AG04450 (cell line): ENCODE results near the gene PRSS12. TPM values are rescaled to one million over a fixed set of nuclear protein-coding genes. Genes with fewer than 3 reads are reported as not detected.

Experiments used
- CTCF ChIA-PET: fragments of 300-600, 350-600 bp; formaldehyde crosslinking; extraction: SDS; loops from one replicate; lab custom pipeline; 2022; ENCODE audit warnings: antibody characterized with exemption, inconsistent platforms; lab: Charles Lee
- POLR2A ChIA-PET: fragments of 350-600 bp; formaldehyde crosslinking; extraction: SDS; loops from one replicate; lab custom pipeline; 2021; ENCODE audit warnings: antibody characterized with exemption, inconsistent platforms; lab: Yijun Ruan, JAX
- DNase-seq: peaks from one replicate; pipeline ENCODE4 v3.0.0-alpha.2; 2011; ENCODE audit warnings: low read depth, low spot score
- H3K27ac ChIP-seq: one replicate; pipeline ENCODE4 v1.5.1; 2012; ENCODE audit warnings: low read depth, low read length, control low read depth
- H3K27me3 ChIP-seq: one replicate; pipeline ENCODE4 v1.6.0; 2012; ENCODE audit warnings: low read length; ENCODE audit not compliant: control insufficient read depth, insufficient read depth
- H3K4me3 ChIP-seq: 2 replicates; pipeline ENCODE4 v1.5.1; 2011; ENCODE audit warnings: mild to moderate bottlenecking, low read depth, low read length, control low read depth
- H3K9me3 ChIP-seq: 2 replicates; pipeline ENCODE4 v1.5.1; 2012; ENCODE audit warnings: low read length; ENCODE audit not compliant: control insufficient read depth, insufficient read depth
- polyA plus RNA-seq: library from polyadenylated mRNA; depleted of rRNA; stranded (reverse); fragments of >200 nt; gene quantifications from 2 replicates; pipeline ENCODE4 v1.2.3, GENCODE V29; 2011
- TF ChIP-seq, protein P1 (sequence below): IDR thresholded peaks from 2 replicates; pipeline ENCODE4 v1.5.1; 2011; ENCODE audit warnings: low read depth, low read length, control low read depth, inconsistent platforms

The PRSS12 gene
- polyA plus RNA-seq, 1 experiment = 155 TPM

GRCh38 chr4:118357601-118358000 lies 4.8 kb upstream of the PRSS12 start:
- POLR2A ChIA-PET = no interaction called here
- H3K4me3 ChIP-seq = no peak overlapping the region
- TF ChIP-seq, protein P1, sequence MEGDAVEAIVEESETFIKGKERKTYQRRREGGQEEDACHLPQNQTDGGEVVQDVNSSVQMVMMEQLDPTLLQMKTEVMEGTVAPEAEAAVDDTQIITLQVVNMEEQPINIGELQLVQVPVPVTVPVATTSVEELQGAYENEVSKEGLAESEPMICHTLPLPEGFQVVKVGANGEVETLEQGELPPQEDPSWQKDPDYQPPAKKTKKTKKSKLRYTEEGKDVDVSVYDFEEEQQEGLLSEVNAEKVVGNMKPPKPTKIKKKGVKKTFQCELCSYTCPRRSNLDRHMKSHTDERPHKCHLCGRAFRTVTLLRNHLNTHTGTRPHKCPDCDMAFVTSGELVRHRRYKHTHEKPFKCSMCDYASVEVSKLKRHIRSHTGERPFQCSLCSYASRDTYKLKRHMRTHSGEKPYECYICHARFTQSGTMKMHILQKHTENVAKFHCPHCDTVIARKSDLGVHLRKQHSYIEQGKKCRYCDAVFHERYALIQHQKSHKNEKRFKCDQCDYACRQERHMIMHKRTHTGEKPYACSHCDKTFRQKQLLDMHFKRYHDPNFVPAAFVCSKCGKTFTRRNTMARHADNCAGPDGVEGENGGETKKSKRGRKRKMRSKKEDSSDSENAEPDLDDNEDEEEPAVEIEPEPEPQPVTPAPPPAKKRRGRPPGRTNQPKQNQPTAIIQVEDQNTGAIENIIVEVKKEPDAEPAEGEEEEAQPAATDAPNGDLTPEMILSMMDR = no peak
- H3K27me3 ChIP-seq = no peaks in the 10 kb centered on the region
- no peak overlapping the region for H3K27ac ChIP-seq
- CTCF ChIA-PET = no interaction called here
- no peak for DNase-seq
- no peaks in the 10 kb centered on the region for H3K9me3 ChIP-seq

GRCh38 chr4:118356731-118357130 lies 3.9 kb upstream of the PRSS12 start:
- ChIA-PET POLR2A (no interaction called here), CTCF (no interaction called here)
- H3K9me3 ChIP-seq = no peaks in the 10 kb centered on the region
- no peaks in the 10 kb centered on the region for H3K27me3 ChIP-seq
- TF ChIP-seq, protein P1 = no peak
- DNase-seq = no peak
- H3K4me3 ChIP-seq = no peak overlapping the region
- no peak overlapping the region for H3K27ac ChIP-seq

- H3K27ac ChIP-seq = no peak overlapping the region
- TF ChIP-seq, protein P1 = no peak
- POLR2A ChIA-PET = no interaction called here
- no peak for DNase-seq
- H3K4me3 ChIP-seq = no peak overlapping the region
- H3K9me3 ChIP-seq = no peaks in the 10 kb centered on the region
- H3K27me3 ChIP-seq = no peaks in the 10 kb centered on the region
- CTCF ChIA-PET = no interaction called here
Observed at GRCh38 chr4:118356111-118356510, 3.3 kb upstream of the PRSS12 start.

- ChIA-PET CTCF (interaction anchor here (0.5 to 5.2 kb wide), 5 partner anchors 13 to 633 kb away, joined by 3 to 81 read pairs (median 4); no protein-coding TSS in a partner anchor), POLR2A (no interaction called here)
- Histone ChIP-seq H3K27ac (no peak overlapping the region), H3K4me3 (no peak overlapping the region), H3K9me3 (no peaks in the 10 kb centered on the region), H3K27me3 (no peaks in the 10 kb centered on the region)
- TF ChIP-seq, protein P1 = no peak
- no peak for DNase-seq
Observed at GRCh38 chr4:118354913-118355312, 2.1 kb upstream of the PRSS12 start.

DNA sequence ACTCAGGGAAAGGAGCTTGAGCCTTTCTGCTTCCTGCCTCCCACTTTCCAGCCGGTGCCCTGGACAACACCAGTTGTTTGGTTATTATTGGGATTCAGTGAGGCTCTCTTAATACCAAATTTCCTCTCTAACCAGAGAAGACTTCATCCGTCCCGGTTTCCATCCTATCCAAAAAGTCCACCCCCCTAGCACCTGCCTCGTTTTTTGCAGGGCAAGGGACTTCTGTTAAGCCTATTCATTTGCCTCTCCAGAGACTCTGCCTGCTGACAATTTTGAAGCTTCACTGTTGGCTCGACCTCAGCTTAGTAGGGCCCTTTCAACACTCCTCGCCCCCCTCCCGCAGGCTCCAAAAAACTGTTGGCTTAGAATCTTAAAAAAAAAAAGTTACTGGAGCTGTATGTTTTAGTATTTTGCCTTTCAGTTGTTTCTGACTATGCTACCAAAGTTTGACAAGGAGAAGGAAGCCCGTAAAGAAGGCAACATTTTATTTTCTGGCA lies 779 bp upstream of the PRSS12 start:
- Histone ChIP-seq H3K27me3 (no peaks in the 10 kb centered on the region), H3K4me3 (peak overlapping the region; percentile 84), H3K27ac (peak overlapping the region; percentile 3), H3K9me3 (no peaks in the 10 kb centered on the region)
- ChIA-PET CTCF (interaction anchor here (0.8 to 5.2 kb wide), 41 partner anchors 9 to 82 kb away, joined by 3 to 81 read pairs (median 6); no protein-coding TSS in a partner anchor), POLR2A (interaction anchor here (1.1 to 3.4 kb wide), 3 partner anchors 20 to 74 kb away, joined by 5 to 25 read pairs (median 5); no protein-coding TSS in a partner anchor)
- TF ChIP-seq, protein P1 = no peak
- DNase-seq = no peak
